GM21360 (cell line): ENCODE data around the gene SH3BGR.

Experiments used
- ATAC-seq: cut with Tn5 transposase; IDR thresholded peaks from one replicate; pipeline ENCODE4 v1.9.1; 2021; ENCODE audit warnings: mild to moderate bottlenecking, moderate library complexity; ENCODE audit not compliant: unreplicated experiment

The SH3BGR gene

DNA sequence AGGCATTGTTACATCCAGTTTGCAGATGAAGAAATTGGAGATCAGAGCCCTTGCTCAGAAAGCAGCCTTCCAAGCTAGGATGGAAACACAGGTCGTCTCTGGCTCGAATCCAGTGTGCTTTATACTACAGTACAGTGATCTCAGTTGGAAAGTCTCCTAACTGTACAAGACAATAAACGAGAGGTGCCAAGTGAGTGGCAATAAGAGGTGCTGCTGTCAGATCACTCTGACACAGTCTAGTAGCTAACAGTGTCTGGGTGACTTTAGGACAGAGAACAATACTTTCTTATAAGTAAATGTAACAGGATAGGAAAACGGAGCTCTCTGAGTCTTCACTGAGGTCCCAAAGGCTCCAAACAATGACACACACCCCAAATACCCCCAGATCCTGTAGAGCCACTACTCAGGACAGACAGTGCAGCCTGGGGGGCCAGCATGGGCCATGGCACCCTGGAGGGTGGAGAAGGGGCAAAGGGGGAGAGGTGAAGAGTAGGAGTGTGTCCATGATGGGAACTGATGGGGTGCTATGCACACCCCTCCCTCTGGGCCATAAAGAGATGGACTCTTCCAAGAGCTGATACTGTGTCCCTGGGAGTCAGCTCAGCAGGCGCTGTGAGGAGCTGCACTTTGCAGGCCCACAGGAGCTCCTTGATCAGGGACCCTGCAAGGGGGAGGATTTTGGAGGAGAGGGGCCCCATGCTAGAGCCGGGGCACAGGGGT, 3.3 kb downstream of the SH3BGR start:
- no peak for ATAC-seq

DNA sequence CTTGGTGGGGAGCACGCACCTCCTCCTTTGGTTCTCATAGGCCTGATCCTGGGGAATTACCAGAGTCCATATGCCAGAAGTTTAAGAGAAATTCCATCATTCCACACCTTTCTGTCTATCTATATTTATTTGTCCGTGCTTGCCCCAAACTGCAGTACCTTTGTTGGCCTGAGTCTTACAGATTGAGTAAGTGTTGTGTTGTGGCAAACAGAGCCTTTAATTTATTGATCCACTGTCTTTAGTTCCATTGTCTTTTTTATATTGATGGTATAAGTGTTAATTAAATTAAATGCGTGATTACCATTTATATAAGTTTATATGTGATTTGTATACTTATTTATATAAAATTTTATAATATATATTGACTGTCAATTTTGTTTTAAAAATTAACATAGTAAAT, 4.9 kb downstream of the SH3BGR start:
- no peak for ATAC-seq

DNA sequence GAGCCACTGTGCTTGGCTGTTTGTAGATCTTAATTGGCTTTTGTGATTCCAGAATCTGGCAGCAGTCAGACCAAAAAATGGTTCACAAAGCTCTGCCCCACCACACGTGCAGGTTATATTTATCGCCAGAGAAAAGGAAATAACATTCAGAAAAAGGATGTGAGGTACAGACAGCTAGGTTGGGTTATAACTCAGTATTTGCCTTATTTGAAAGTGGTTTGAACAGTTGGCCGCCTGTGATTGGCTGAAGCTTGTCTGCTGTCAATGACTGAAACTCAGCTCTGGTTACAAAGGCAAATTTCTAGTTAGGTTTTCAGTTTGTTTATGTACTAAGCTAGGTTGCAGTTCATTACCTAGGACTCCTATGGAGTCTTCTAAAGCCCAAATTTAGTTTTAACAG, 9.6 kb downstream of the SH3BGR start:
- ATAC-seq: no peak

DNA sequence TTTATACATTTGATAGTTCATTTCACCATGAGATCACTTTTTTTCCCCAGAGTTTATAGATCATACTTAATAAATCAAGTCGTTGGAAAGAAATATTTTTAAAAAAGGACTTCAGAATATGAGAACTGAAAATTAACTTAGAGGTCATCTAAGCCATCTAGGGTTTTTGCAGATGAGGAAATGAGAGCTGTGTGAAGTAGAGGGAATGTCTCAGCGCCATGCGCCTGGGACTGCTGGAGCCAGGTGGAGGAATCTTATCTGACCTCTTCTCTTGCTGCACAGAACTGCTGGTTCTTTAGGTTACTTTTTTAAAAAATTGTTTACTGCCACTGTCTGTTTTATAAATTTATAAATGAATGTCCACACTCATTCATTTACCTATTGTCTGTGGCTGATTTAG, 11.5 kb downstream of the SH3BGR start:
- ATAC-seq: no peak

DNA sequence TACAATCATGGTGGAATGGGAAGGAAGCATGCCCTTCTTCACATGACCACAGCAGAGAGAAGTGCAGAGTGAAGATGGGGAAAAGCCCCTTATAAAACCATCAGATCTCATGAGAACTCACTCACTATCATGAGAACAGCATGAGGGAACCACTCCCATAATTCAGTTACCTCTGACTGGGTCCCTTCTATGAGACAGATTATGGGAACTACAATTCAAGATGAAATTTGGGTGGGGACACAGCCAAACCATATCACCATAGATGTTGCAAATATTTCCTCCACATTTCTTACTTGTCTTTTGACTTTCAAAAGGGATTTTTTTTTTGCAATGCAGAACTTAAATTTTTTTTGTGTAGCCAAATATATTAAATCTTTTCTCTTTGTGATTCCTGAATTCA, 14.8 kb downstream of the SH3BGR start:
- no peak for ATAC-seq

DNA sequence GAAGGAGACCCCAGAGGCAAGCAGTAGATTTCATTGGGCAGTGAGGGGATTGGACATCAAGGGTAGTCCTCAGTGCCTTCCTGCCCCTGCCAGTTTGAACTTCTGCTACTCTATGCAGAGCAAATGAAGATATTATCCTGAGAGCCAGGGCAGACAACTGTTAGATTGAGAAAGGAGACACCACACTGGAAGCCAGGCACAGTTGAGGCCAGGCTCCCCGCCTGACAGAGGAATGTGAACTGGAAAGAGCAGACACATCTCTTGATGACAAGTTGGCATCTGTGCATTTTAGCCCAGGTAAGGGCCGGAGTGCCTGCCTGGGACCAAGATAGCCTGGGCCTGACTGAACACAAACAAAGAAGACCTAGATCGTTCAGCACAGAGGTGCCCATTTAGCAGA, 16.0 kb downstream of the SH3BGR start:
- no peak for ATAC-seq

DNA sequence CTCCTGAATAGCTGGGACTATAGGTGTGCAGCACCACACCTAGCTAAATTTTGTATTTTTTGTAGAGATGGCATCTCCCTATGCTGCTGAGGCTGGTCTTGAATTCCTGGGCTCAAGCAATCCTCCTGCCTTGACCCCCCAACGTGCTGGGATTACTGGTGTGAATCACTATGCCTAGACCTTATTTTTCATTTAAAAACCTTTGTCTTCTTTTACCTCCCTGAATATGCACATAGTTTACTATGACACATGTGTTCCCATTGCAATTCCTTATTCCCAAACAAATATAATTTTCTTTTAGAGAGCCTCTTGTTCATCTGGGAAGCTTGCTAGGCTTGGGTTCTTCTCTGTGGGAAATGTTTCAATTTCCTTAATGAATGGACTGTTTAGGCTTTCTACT, 16.8 kb downstream of the SH3BGR start:
- ATAC-seq: no peak

DNA sequence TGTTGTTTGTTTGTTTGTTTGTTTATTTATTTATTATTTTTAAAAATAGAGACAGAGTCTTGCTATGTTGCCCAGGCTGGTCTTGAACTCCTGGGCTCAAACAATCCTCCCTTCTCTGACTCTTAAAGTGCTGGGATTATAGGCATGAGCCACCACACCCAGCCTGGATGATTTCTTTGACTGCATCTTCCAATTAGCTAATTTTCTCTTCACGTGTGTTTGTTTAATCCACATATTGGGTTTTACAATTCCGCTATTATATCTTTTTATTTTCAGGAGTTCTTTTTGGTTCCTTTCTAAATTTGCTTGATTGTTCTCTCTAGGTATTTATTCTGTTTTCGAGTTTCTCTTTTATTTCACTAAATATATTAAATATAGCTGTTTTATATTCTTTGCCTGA, 19.8 kb downstream of the SH3BGR start:
- ATAC-seq: no peak

DNA sequence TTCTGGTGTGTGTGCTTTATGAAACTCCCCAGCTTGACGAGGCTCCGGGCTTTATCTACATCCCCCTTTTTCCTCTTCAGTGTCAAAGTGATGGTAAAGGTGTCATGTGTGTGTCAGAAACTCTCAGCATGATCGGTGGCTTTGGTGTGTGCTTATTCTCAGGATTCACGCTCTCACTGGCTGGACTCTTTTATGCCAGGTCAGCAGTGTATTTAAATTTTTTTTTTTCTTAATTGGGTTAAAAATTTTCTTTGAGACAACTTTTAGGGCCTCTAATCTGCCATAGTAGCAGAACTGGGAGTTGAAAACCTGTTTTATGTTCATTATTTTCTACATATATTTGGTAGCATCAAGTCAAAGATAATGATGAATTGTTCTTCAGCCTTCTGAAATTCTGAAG, 21.0 kb downstream of the SH3BGR start:
- no peak for ATAC-seq

DNA sequence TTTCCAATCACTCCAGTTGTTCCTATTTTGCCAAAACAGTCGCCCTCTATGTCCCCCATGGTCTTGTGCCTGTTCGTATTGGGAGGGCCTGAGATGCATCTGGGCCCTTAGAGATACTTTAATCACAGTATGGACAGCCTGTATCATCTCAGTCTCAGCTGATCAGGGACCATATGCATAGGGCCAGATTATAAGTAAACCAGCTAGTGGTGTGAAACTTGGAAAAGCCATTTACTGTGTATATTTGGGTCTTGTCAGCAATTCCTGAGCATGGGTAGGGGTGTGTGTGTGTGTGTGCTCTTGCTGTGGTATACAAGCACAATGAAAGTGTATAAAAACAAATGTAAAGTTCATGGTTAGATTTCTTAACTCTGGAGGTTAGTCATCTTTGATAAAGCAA, 22.8 kb downstream of the SH3BGR start:
- no peak for ATAC-seq

DNA sequence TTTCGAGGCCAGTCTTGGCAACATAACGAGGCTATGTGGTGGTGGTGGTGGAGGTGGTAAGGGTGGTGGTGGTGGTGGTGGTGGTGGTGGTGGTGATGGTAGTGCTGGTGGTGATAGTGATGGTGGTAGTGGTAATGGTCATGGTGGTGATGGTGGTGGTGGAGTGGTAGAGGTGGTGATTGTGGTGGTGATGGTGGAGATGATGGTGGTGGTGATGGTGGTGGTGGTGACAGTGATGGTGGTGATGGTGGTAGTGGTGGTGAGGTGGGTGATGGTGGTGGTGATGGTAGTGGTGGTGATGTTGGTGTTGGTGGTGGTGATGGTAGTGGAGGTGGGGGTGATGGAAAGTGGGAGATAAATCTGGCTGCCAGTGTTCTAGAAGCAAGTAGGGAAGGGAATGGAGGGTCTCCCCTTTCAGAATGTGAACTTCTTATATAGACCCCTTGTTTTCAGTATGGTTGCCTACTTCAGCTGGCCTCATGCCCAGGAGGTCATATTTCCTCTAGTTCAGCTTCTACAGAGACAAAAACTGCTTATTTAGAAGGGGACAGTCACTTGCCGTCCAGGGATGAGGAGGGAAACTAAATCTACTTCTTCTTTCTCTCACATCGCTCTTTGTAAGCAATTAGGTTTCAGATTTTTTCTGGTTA, 27.5 kb downstream of the SH3BGR start:
- ATAC-seq: no peak

DNA sequence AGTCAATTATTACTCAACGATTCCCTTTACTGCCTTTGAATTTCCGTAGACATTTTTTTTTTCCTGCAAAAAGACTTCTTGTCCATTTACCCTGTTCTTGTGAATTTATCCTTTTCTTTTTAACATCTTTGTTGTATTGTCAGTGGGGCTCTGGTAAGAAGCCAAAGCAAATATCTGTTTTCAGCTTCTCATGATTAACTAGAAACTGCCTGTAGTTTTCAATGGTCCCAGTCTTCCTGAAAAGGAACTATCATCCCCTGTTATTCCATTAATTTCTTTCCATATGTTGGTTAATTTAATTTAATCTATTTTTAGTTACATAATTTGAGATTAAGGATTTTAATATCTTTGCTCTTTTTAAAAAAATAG, 28.0 kb downstream of the SH3BGR start:
- ATAC-seq: no peak

DNA sequence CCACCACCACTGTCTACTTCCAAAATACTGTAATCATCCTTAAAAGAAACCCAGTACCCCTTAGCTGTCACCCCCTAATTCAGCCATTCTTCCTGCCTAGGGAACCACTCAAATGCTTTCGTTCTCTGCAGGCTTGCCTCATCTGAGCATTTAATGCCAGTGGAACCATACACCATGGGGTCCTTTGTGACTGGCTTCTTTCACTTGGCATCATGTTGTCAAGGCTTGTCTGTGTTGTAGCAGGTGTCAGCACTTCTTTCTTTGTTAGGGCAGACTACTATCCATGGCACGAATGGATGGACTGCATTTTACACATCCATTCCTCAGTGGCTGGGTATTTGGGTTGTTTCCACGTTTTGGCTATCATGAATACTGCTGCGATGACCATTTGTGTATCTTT, 28.5 kb downstream of the SH3BGR start:
- no peak for ATAC-seq

DNA sequence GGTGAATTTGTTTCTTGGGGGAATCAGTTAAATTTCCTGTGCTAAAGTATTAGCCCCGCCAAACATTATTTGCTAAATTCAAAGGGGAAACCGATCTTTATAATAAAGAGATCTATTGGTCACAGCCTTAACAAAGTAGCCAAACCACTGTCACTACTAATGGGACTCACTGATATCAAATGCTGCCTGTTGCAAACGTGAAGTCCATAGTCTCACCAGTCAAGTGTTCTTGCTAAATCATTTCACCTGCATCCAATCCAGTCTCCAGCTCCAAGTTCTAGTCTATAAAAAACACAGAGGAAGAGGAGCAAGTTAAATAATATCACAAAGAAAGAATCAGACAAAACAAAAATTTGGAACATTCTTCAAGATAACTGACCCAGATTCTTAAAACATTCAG, 30.1 kb downstream of the SH3BGR start:
- ATAC-seq: no peak

DNA sequence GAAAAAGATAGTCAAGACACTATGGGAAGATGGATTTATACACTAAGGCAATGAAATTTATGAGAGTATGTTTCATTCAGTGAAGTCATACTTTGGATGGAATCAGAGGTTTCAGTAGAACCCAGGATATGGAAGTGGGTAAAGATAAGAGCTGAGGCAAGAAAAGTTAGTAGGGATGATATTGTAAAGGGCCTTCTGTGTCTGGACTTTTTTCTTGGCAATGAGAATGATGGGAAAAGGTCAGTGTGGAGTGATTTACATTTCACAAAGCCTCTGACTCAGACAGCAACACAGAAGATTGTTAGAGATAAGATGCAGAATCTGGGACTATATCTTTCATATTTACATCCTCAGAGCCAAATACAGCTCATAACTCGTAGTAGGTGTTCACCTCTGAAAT, 32.1 kb downstream of the SH3BGR start:
- ATAC-seq: no peak

DNA sequence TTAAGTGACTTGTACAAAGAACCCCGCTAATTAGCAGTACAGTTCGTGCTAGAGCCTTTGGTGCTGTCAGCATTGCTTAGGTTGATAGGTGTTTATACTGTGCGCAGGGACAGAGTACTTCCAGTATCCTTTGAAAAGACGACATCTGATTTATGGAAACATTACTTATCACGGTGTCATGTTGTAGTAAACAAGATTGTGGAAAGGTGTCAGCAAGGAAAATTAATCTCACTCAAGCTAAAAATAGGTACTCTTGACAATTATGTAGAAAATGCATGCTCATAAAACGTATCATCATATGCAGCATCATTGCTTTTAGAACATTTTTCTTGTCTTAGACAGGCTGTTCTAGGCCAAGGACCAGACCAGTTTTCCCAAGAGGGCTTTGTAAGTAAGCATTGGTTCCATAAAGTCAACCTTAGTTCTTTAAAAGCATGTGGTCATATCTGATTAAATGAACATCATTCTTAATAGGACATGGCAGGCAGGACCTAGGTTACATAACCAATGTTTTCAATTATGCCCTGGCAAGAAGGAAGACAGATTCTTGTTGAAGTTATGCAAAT, 33.0 kb downstream of the SH3BGR start:
- ATAC-seq: no peak

DNA sequence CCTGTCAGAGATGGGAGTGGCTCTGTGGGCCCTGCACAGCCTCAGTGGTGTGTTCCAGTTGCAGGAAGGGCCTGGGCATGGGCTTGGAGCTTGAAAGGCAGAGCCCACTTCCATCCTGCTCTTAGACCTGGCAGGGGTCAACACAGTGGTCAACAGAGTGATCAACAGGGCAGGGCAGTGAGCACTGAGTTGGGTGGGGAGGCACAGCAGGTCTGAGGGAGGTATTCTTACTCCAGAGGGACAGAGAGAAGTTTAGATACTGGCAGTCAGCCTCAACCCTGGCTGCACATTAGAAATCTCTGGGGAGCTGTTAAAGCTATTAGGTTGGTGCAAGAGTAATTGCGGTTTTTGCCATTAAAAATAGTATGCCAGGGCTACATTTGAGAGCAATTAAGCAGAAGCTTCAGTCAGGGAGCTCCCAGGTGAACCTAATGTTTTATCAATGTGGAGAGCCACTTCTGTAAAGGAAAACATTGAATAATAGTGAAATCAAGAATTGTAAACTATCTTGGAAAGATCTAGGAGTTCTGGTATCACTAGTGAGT, 37.7 kb downstream of the SH3BGR start:
- no peak for ATAC-seq

DNA sequence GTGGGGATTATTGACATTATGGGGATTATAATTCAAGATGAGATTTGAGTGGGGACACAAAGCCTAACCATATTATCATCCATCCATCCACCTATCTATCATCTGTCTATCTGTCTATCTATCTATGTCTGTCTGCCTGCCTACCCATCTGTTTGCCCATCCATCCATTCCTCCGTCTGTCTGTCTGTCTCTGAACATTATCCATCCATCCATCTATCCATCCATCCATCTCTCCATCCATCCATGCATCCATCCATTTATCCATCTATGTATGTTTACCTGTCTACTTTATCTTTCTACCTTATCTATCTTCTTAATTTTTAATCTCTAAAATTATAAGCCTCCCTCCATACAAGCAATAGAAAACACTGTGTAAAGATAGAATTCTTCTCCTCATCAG, 47.4 kb downstream of the SH3BGR start:
- ATAC-seq: no peak

DNA sequence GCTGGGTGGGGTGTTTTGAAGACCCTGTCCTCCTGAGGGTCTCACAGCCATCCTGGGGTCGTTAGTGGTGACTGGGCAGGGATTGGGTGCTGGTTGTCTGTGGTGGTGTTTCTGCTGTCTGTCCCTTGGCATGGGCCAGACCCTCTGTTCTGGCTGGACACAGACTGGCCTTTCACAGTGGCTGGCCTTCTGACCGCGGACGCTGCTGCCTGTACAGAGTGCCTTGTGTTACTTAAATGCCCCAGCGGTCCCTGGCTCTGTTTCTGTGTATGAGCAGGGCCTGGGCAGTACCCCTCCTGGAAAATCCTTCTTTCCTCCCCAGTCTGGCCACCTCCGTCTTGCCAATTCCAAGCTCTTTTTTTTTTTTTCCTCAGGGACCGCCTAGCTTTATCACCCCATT, 50.9 kb downstream of the SH3BGR start:
- no peak for ATAC-seq

DNA sequence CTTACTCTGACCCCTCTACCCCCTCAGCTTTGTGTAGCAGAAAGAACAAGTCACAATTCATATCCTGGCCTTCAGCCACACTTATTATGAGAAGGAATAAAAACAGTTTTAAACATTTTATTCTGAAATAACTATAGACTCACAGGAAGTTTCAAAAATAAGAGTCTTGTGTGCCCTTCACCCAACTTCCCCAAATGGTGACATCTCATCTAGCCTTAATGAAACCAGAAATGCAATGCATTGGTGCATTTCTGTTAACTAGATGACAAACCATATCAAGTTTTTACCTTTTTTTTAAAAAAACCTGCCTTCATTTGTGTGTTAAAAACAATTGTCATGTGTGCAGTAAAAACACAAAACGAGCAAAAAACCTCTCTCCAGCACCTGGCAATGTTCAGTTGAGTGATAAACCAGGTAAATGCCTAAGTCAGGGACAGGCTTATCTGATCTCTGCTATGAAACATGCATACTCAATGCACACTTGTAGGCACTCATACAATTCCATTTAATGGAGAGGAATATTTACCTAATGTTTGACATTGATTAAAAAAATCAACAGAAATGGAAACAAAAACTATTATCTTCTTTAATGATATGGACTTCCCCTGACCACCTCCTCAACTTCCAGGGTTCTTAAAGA, 51.5 kb downstream of the SH3BGR start:
- no peak for ATAC-seq

DNA sequence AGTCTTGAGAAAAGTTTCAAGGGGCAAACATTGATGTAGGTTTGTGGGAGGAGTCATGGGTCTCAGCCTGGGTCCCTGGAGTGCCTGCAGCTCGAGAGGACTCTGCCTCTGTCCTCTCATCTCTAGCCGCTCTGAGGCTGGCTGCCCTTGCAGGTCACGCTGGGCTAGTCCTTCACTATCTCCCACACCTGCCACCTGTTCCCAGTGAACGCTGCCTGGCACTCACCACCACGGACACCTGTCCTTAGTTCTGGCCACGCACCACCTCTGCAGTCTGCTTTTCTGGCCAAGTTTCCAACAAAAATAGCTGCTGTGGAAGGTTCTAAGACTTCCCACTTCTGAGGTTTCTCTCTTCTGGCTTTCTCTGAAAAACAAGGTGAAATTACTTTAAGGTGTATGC, 52.5 kb downstream of the SH3BGR start:
- no peak for ATAC-seq

DNA sequence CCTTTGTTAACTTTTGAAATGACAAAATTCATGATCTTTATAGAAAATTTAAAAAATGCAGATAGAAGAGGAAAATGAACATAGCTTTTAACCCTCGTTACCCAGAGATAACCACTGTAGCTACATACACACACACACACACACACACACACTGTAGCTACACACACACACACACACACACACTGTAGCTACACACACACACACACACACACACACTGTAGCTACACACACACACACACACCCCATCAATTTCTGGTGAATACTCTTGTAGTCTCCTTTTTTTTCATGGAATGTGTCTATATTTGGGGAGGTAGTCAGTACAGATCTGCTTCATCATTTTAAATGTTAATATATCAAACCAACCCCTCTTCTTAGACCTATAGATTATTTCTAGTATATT, 58.5 kb downstream of the SH3BGR start:
- no peak for ATAC-seq
